CD4-positive, CD25-positive, alpha-beta regulatory T cell (primary cell): Measurements from ENCODE around the gene SLC2A13. TPM values are rescaled to one million over a fixed set of nuclear protein-coding genes. Genes with fewer than 3 reads are reported as not detected.

ENCODE experiments used
- ATAC-seq, 2 donors: fragments of 150-1000 bp; cut with Tn5 transposase; one replicate each; pipeline ENCODE4 v1.10.0; 2021; ENCODE audit warnings: low read depth in 2 of 2, moderate number of reproducible peaks in 2 of 2, moderate library complexity in 1 of 2
- DNase-seq, 3 donors: peaks; one replicate each; pipeline versions ENCODE4 v3.0.0 to v3.0.0-alpha.2; 2012 to 2022; ENCODE audit warnings: mixed read lengths in 1 of 3
- H3K27ac ChIP-seq: one replicate; pipeline ENCODE4 v1.7.0; 2013; ENCODE audit warnings: mild to moderate bottlenecking, low read length; ENCODE audit not compliant: insufficient read depth, poor library complexity, severe bottlenecking
- H3K27me3 ChIP-seq: one replicate; pipeline ENCODE4 v1.7.0; 2013; ENCODE audit warnings: low read length; ENCODE audit not compliant: control insufficient read depth, insufficient read depth
- H3K36me3 ChIP-seq: one replicate; pipeline ENCODE4 v1.7.0; 2013; ENCODE audit warnings: mild to moderate bottlenecking, low read length, moderate library complexity; ENCODE audit not compliant: control insufficient read depth, insufficient read depth
- H3K4me1 ChIP-seq: 2 replicates; pipeline ENCODE4 v1.7.0; 2013; ENCODE audit warnings: mild to moderate bottlenecking, low read length; ENCODE audit not compliant: insufficient read depth, control insufficient read depth, poor library complexity, severe bottlenecking
- H3K4me3 ChIP-seq: one replicate; pipeline ENCODE4 v1.7.0; 2013; ENCODE audit warnings: low read depth, mild to moderate bottlenecking, low read length, moderate library complexity
- H3K9me3 ChIP-seq, 2 experiments: 1 replicate in 1 of 2; 2 replicates in 1 of 2; pipeline ENCODE4 v1.7.0; 2013; ENCODE audit warnings: low read length in 2 of 2, mild to moderate bottlenecking in 1 of 2, moderate library complexity in 1 of 2; ENCODE audit not compliant: control insufficient read depth in 2 of 2
- H3K27ac Mint-ChIP-seq, 3 donors: one replicate each; pipeline ENCODE4 v1.8.0; 2020 to 2022; ENCODE audit warnings: mild to moderate bottlenecking in 3 of 3, mixed read lengths in 3 of 3, moderate library complexity in 2 of 3
- H3K27me3 Mint-ChIP-seq: one replicate; pipeline ENCODE4 v1.8.0; 2022; ENCODE audit warnings: mild to moderate bottlenecking, mixed read lengths
- H3K36me3 Mint-ChIP-seq: one replicate; pipeline ENCODE4 v1.8.0; 2020; ENCODE audit warnings: mixed read lengths
- H3K4me1 Mint-ChIP-seq, 4 donors: one replicate each; pipeline ENCODE4 v1.8.0; 2020 to 2022; ENCODE audit warnings: mixed read lengths in 4 of 4, mild to moderate bottlenecking in 1 of 4
- H3K4me3 Mint-ChIP-seq, 4 donors: one replicate each; pipeline ENCODE4 v1.8.0; 2020 to 2022; ENCODE audit warnings: mild to moderate bottlenecking in 4 of 4, mixed read lengths in 4 of 4, moderate library complexity in 3 of 4
- H3K9me3 Mint-ChIP-seq, 7 donors: one replicate each; pipeline ENCODE4 v1.8.0; 2020 to 2022; ENCODE audit warnings: mixed read lengths in 7 of 7, mild to moderate bottlenecking in 3 of 7, moderate library complexity in 2 of 7
- polyA plus RNA-seq, 4 donors: library from polyadenylated mRNA; unstranded; fragments of 300-500 nt; fragmentation: Illumina TruSeq; gene quantifications; one replicate each; pipeline ENCODE4 v1.2.3, GENCODE V29; 2021
- total RNA-seq: library from RNA; stranded (reverse); gene quantifications from one replicate; pipeline ENCODE4 v1.2.3, GENCODE V29; 2022

SLC2A13 gene
- total and polyA plus RNA-seq, 5 donors from 2014 or later, result 0.96 to 4.4 (median 1.9) TPM

- Histone ChIP-seq H3K4me1 (no peaks in the 10 kb centered on the region), H3K4me3 (no peak overlapping the region), H3K36me3 (no peaks in the 10 kb centered on the region), H3K27me3 (no peaks in the 10 kb centered on the region), H3K9me3 (no peaks in the 10 kb centered on the region), H3K27ac (no peak overlapping the region)
- Mint-ChIP-seq H3K36me3 (peaks cover 4% of the 10 kb centered on the region), H3K4me1 (no peaks in the 10 kb centered on the region), H3K9me3 (no peaks in the 10 kb centered on the region), H3K27ac (no peak overlapping the region), H3K27me3 (no peaks in the 10 kb centered on the region), H3K4me3 (no peak overlapping the region)
- no peak for ATAC-seq
- no peak for DNase-seq
Measured at GRCh38 chr12:39959031-39959430, 146.8 kb downstream of the SLC2A13 start.

- no peaks in the 10 kb centered on the region for H3K9me3 ChIP-seq
- no peaks in the 10 kb centered on the region for H3K9me3 Mint-ChIP-seq
- no peak for ATAC-seq
- H3K36me3 Mint-ChIP-seq, result peaks cover 4% of the 10 kb centered on the region
- no peaks in the 10 kb centered on the region for H3K4me1 Mint-ChIP-seq
- no peaks in the 10 kb centered on the region for H3K4me1 ChIP-seq
- H3K27me3 ChIP-seq, result no peaks in the 10 kb centered on the region
- no peak overlapping the region for H3K27ac ChIP-seq
- no peaks in the 10 kb centered on the region for H3K36me3 ChIP-seq
- H3K4me3 Mint-ChIP-seq, result no peak overlapping the region
- no peak overlapping the region for H3K4me3 ChIP-seq
- no peaks in the 10 kb centered on the region for H3K27me3 Mint-ChIP-seq
- peak in 1 of 3 donors; percentile 16 for DNase-seq
- no peak overlapping the region for H3K27ac Mint-ChIP-seq
Measured at GRCh38 chr12:39958377-39958776, 147.5 kb downstream of the SLC2A13 start.

GRCh38 chr12:39956725-39957124 is 149.2 kb downstream of the SLC2A13 start:
- Histone ChIP-seq H3K27ac (no peak overlapping the region), H3K27me3 (no peaks in the 10 kb centered on the region), H3K4me3 (no peak overlapping the region), H3K9me3 (no peaks in the 10 kb centered on the region), H3K4me1 (no peaks in the 10 kb centered on the region), H3K36me3 (no peaks in the 10 kb centered on the region)
- no peak for DNase-seq
- H3K4me1 Mint-ChIP-seq, result no peaks in the 10 kb centered on the region
- peaks cover 1% of the 10 kb centered on the region for H3K36me3 Mint-ChIP-seq
- H3K9me3 Mint-ChIP-seq, result no peaks in the 10 kb centered on the region
- no peak for ATAC-seq
- H3K4me3 Mint-ChIP-seq, result no peak overlapping the region
- H3K27ac Mint-ChIP-seq, result no peak overlapping the region
- H3K27me3 Mint-ChIP-seq, result no peaks in the 10 kb centered on the region

- Histone ChIP-seq H3K36me3 (no peaks in the 10 kb centered on the region), H3K27ac (no peak overlapping the region), H3K4me1 (no peaks in the 10 kb centered on the region), H3K9me3 (no peaks in the 10 kb centered on the region), H3K27me3 (no peaks in the 10 kb centered on the region), H3K4me3 (no peak overlapping the region)
- DNase-seq (no peak), ATAC-seq (no peak)
- peaks cover 11% of the 10 kb centered on the region for H3K36me3 Mint-ChIP-seq
- H3K4me1 Mint-ChIP-seq, result no peaks in the 10 kb centered on the region
- H3K9me3 Mint-ChIP-seq, result peaks cover 0 to 14% (median 8%) of the 10 kb centered on the region in 7 donors
- H3K27me3 Mint-ChIP-seq, result peaks cover 4% of the 10 kb centered on the region
- H3K27ac Mint-ChIP-seq, result no peak overlapping the region
- no peak overlapping the region for H3K4me3 Mint-ChIP-seq
Measured at GRCh38 chr12:39946361-39947280, 159.3 kb downstream of the SLC2A13 start.

- Mint-ChIP-seq H3K4me1 (no peaks in the 10 kb centered on the region), H3K9me3 (peaks cover 0 to 10% (median 3%) of the 10 kb centered on the region in 7 donors), H3K27me3 (no peaks in the 10 kb centered on the region), H3K27ac (no peak overlapping the region), H3K36me3 (no peaks in the 10 kb centered on the region), H3K4me3 (no peak overlapping the region)
- no peak for DNase-seq
- H3K9me3 ChIP-seq, result no peaks in the 10 kb centered on the region
- no peak for ATAC-seq
- H3K27ac ChIP-seq, result no peak overlapping the region
- H3K4me3 ChIP-seq, result no peak overlapping the region
- no peaks in the 10 kb centered on the region for H3K27me3 ChIP-seq
- no peaks in the 10 kb centered on the region for H3K36me3 ChIP-seq
- H3K4me1 ChIP-seq, result no peaks in the 10 kb centered on the region
Measured at GRCh38 chr12:39937119-39937518, 168.8 kb downstream of the SLC2A13 start.

- no peaks in the 10 kb centered on the region for H3K27me3 Mint-ChIP-seq
- no peaks in the 10 kb centered on the region for H3K4me1 ChIP-seq
- no peaks in the 10 kb centered on the region for H3K9me3 ChIP-seq
- peaks cover 0 to 6% (median 1%) of the 10 kb centered on the region in 4 donors for H3K4me1 Mint-ChIP-seq
- H3K36me3 ChIP-seq, result no peaks in the 10 kb centered on the region
- no peaks in the 10 kb centered on the region for H3K36me3 Mint-ChIP-seq
- no peak overlapping the region for H3K4me3 Mint-ChIP-seq
- no peaks in the 10 kb centered on the region for H3K27me3 ChIP-seq
- no peak for DNase-seq
- H3K27ac Mint-ChIP-seq, result no peak overlapping the region
- no peak overlapping the region for H3K4me3 ChIP-seq
- H3K27ac ChIP-seq, result no peak overlapping the region
- no peak for ATAC-seq
- peaks cover 0 to 2% (median 0%) of the 10 kb centered on the region in 7 donors for H3K9me3 Mint-ChIP-seq
Measured at GRCh38 chr12:39935839-39936238, 170.0 kb downstream of the SLC2A13 start.

GRCh38 chr12:39935275-39935674 is 170.6 kb downstream of the SLC2A13 start:
- Mint-ChIP-seq H3K27me3 (no peaks in the 10 kb centered on the region), H3K4me1 (peaks cover 0 to 7% (median 1%) of the 10 kb centered on the region in 4 donors), H3K36me3 (no peaks in the 10 kb centered on the region), H3K27ac (no peak overlapping the region), H3K9me3 (peaks cover 0 to 2% (median 0%) of the 10 kb centered on the region in 7 donors), H3K4me3 (no peak overlapping the region)
- no peak for DNase-seq
- H3K36me3 ChIP-seq, result no peaks in the 10 kb centered on the region
- no peak for ATAC-seq
- no peaks in the 10 kb centered on the region for H3K27me3 ChIP-seq
- no peaks in the 10 kb centered on the region for H3K9me3 ChIP-seq
- no peak overlapping the region for H3K27ac ChIP-seq
- H3K4me1 ChIP-seq, result no peaks in the 10 kb centered on the region
- H3K4me3 ChIP-seq, result no peak overlapping the region

GRCh38 chr12:39931857-39932256 is 174.0 kb downstream of the SLC2A13 start:
- Mint-ChIP-seq H3K4me1 (peaks cover 2 to 7% (median 4%) of the 10 kb centered on the region in 4 donors), H3K36me3 (no peaks in the 10 kb centered on the region), H3K9me3 (peaks cover 0 to 2% (median 0%) of the 10 kb centered on the region in 7 donors), H3K27me3 (no peaks in the 10 kb centered on the region), H3K4me3 (no peak overlapping the region), H3K27ac (no peak overlapping the region)
- DNase-seq (no peak), ATAC-seq (no peak)
- Histone ChIP-seq H3K27me3 (no peaks in the 10 kb centered on the region), H3K36me3 (no peaks in the 10 kb centered on the region), H3K27ac (no peak overlapping the region), H3K9me3 (no peaks in the 10 kb centered on the region), H3K4me1 (no peaks in the 10 kb centered on the region), H3K4me3 (no peak overlapping the region)
